Adrenal gland (tissue), 12 donors: Measurements from ENCODE around the gene CYP2A13. TPM values are rescaled to one million over a fixed set of nuclear protein-coding genes. Genes with fewer than 3 reads are reported as not detected.

Experiments used
- DNase-seq, 7 donors: peaks; one replicate each; pipeline ENCODE4 v3.0.0-alpha.2; 2019 to 2020
- H3K27ac ChIP-seq, 5 donors: fragments of 200-600 bp; sonication (generic) in 4 of 5; 1 replicate in 3 of 5; 2 replicates in 2 of 5; pipeline versions ENCODE4 v1.5.1 to v1.8.0; 2016 to 2020; ENCODE audit warnings: mild to moderate bottlenecking in 1 of 5
- H3K27me3 ChIP-seq: fragments of 200-600 bp; 2 replicates; pipeline ENCODE4 v1.8.0; 2021
- H3K36me3 ChIP-seq, 2 donors: fragments of 200-600 bp; replicated peaks in 1 of 2; 1 replicate in 1 of 2; 2 replicates in 1 of 2; pipeline versions ENCODE4 v1.5.1 to v1.8.0; 2018 to 2022
- H3K4me1 ChIP-seq, 2 donors: fragments of 200-600 bp; replicated peaks in 1 of 2; 1 replicate in 1 of 2; 2 replicates in 1 of 2; pipeline versions ENCODE4 v1.5.1 to v1.8.0; 2018 to 2021
- H3K4me3 ChIP-seq, 4 donors: fragments of 200-600 bp; sonication (generic) in 3 of 4; one replicate each; pipeline ENCODE4 v1.5.1; 2016 to 2018
- H3K9me3 ChIP-seq, 3 donors: fragments of 200-600 bp; sonication (generic) in 1 of 3; replicated peaks in 1 of 3; 1 replicate in 2 of 3; 2 replicates in 1 of 3; pipeline versions ENCODE4 v1.5.1 to v1.8.0; 2016 to 2021
- CTCF ChIP-seq, 6 experiments: fragments of 450-650 bp in 4 of 6; fragments of 200-600 bp in 2 of 6; sonication (generic) in 1 of 6; IDR thresholded peaks; 1 replicate in 5 of 6; 2 replicates in 1 of 6; pipeline versions ENCODE4 v1.5.1 to v1.8.0; 2016 to 2021; ENCODE audit warnings: antibody characterized with exemption in 6 of 6, mild to moderate bottlenecking in 2 of 6, moderate library complexity in 1 of 6
- POLR2A ChIP-seq, 2 donors: fragments of 450-650 bp; IDR thresholded peaks; one replicate each; pipeline ENCODE4 v1.6.1; 2017; ENCODE audit warnings: antibody characterized with exemption in 2 of 2, mild to moderate bottlenecking in 2 of 2, moderate library complexity in 1 of 2
- WGBS, 4 donors: extraction: QIAGEN DNeasy Blood & Tissue Kit in 2 of 4; methylation state at CpG; one replicate each; pipeline versions ENCODE4 v1.1.5 to v1.1.7; 2013 to 2017; 5-methylcytosine and 5-hydroxymethylcytosine counted together
- intact Hi-C, 2 donors: fragments of 100-400 bp; cut with DNase I; formaldehyde crosslinking; loops; one replicate each; pipeline versions ENCODE4 v1.14.1 to v1.15.0; 2022 to 2023
- polyA plus RNA-seq, 3 donors: library from polyadenylated mRNA; stranded (reverse); fragments of 200-250 nt in 2 of 3; fragments of 350-450 nt in 1 of 3; fragmentation: Illumina TruSeq in 1 of 3; extraction: RNeasy Lipid Tissue Mini Kit (QIAGEN cat#74804) in 1 of 3; gene quantifications; one replicate each; pipeline ENCODE4 v1.2.3, GENCODE V29; 2013 to 2014
- total RNA-seq, 9 donors: library from RNA; depleted of rRNA in 4 of 9; stranded (reverse); fragments of >200 nt in 4 of 9; fragments of 120-200 nt in 1 of 9; fragmentation: NEBNext Ultra II Directional in 1 of 9; extraction: Animal tissue kit (Norgen Biotek cat#: 25700) in 1 of 9; gene quantifications; one replicate each; pipeline versions ENCODE4 v1.1.0 to v1.2.4, GENCODE V29; 2013 to 2023
- donor health status: healthy with polysubstance abuse.
- donor health status: Bipolar disorder and iron deficiency.
- donor health status: DM: yes; HTN: yes; CAD: no.
- donor health status: DM: no; HTN: no; CAD: no.
- donor health status: DM: no; HTN: no; CAD: no.
- donor health status: DM: yes; HTN: yes; CAD: no.

CYP2A13 gene
- total and polyA plus RNA-seq, 12 donors = not detected

- H3K36me3 ChIP-seq = no peaks in the 10 kb centered on the region
- H3K27me3 ChIP-seq = no peaks in the 10 kb centered on the region
- no peak for TF ChIP-seq CTCF (IDR thresholded peaks at IDR 0.05)
- TF ChIP-seq POLR2A (IDR thresholded peaks at IDR 0.05) = no peak
- 54 to 63% (median 62%) methylated on average over 7 of the region's 7 CpGs for WGBS, 4 donors
- no peaks in the 10 kb centered on the region for H3K9me3 ChIP-seq
- DNase-seq = no peak
- H3K4me1 ChIP-seq = no peaks in the 10 kb centered on the region
- no peak overlapping the region for H3K27ac ChIP-seq
- intact Hi-C loops = no loop called here
- no peak overlapping the region for H3K4me3 ChIP-seq
Observed at GRCh38 chr19:41064974-41065569, 23.2 kb upstream of the CYP2A13 start.

- intact Hi-C loops = no loop called here
Observed at GRCh38 chr19:41076286-41076685, 12.0 kb upstream of the CYP2A13 start.

GRCh38 chr19:41083516-41083915 is 4.7 kb upstream of the CYP2A13 start:
- H3K4me3 ChIP-seq = no peak overlapping the region
- peaks cover 6% of the 10 kb centered on the region for H3K27me3 ChIP-seq
- intact Hi-C loops = no loop called here
- no peak for DNase-seq
- WGBS, 4 donors = 53 to 75% (median 58%) methylated on average over 2 of the region's 2 CpGs
- H3K36me3 ChIP-seq = no peaks in the 10 kb centered on the region
- TF ChIP-seq POLR2A (IDR thresholded peaks at IDR 0.05) (no peak), CTCF (IDR thresholded peaks at IDR 0.05) (no peak)
- no peak overlapping the region for H3K27ac ChIP-seq
- H3K9me3 ChIP-seq = no peaks in the 10 kb centered on the region
- no peaks in the 10 kb centered on the region for H3K4me1 ChIP-seq

More at GRCh38 chr19:41076286-41076685, 12.0 kb upstream of the CYP2A13 start:
- no peak for DNase-seq
- Histone ChIP-seq H3K4me3 (no peak overlapping the region), H3K36me3 (no peaks in the 10 kb centered on the region), H3K9me3 (no peaks in the 10 kb centered on the region), H3K27me3 (no peaks in the 10 kb centered on the region), H3K4me1 (no peaks in the 10 kb centered on the region), H3K27ac (no peak overlapping the region)
- 82 to 89% (median 86%) methylated on average over 3 of the region's 3 CpGs for WGBS, 4 donors
- TF ChIP-seq POLR2A (IDR thresholded peaks at IDR 0.05) (no peak), CTCF (IDR thresholded peaks at IDR 0.05) (no peak)

- no peak for TF ChIP-seq POLR2A (IDR thresholded peaks at IDR 0.05)
- TF ChIP-seq CTCF (IDR thresholded peaks at IDR 0.05) = no peak
- intact Hi-C loops = no loop called here
- Histone ChIP-seq H3K27me3 (peaks cover 11% of the 10 kb centered on the region), H3K9me3 (no peaks in the 10 kb centered on the region), H3K4me1 (no peaks in the 10 kb centered on the region), H3K4me3 (no peak overlapping the region), H3K36me3 (no peaks in the 10 kb centered on the region), H3K27ac (no peak overlapping the region)
- no peak for DNase-seq
- 36 to 63% (median 52%) methylated on average over 1 of the region's 1 CpG for WGBS, 4 donors
Observed at GRCh38 chr19:41085748-41086415, 2.4 kb upstream of the CYP2A13 start.
